WI38 (cell line): ENCODE data around the gene OMA1.
"Not testable (repeated sequence)": the region's sequence is repeated elsewhere in the genome, so short reads cannot be mapped to it uniquely, and the experiment has no call there.

Source experiments
- H3K4me3 ChIP-seq: 2 replicates; pipeline ENCODE4 v1.5.1; 2011; ENCODE audit warnings: low read depth, mild to moderate bottlenecking, control low read depth, low read length
- CTCF ChIP-seq: IDR thresholded peaks from 2 replicates; pipeline ENCODE4 v1.5.1; 2012; ENCODE audit warnings: low read depth, mild to moderate bottlenecking, control low read depth, low read length

The OMA1 gene

GRCh38 chr1:58545591-58546519, 671 bp downstream of the OMA1 start:
- H3K4me3 ChIP-seq = peak overlapping the region; percentile 68
- no peak for TF ChIP-seq CTCF

GRCh38 chr1:58543260-58543659, 3.3 kb downstream of the OMA1 start:
- no peak overlapping the region for H3K4me3 ChIP-seq
- no peak for TF ChIP-seq CTCF

- no peak overlapping the region for H3K4me3 ChIP-seq
- no peak for TF ChIP-seq CTCF
These were observed 7.0 kb downstream of the OMA1 start for GRCh38 chr1:58539553-58539952.

- no peak for TF ChIP-seq CTCF
- H3K4me3 ChIP-seq = no peak overlapping the region
These were observed 7.7 kb downstream of the OMA1 start for GRCh38 chr1:58538821-58539220.

GRCh38 chr1:58531842-58532241, 14.7 kb downstream of the OMA1 start:
- H3K4me3 ChIP-seq = not testable (repeated sequence)

- no peak overlapping the region for H3K4me3 ChIP-seq
- no peak for TF ChIP-seq CTCF
These were observed 17.2 kb downstream of the OMA1 start for GRCh38 chr1:58529284-58529683.

- TF ChIP-seq CTCF = no peak
- H3K4me3 ChIP-seq = no peak overlapping the region
These were observed 18.0 kb downstream of the OMA1 start for GRCh38 chr1:58528518-58528917.

- H3K4me3 ChIP-seq = no peak overlapping the region
These were observed 22.1 kb downstream of the OMA1 start for GRCh38 chr1:58524353-58524945.

More at GRCh38 chr1:58524353-58524945, 22.1 kb downstream of the OMA1 start:
- TF ChIP-seq CTCF = no peak
